ENCODE measurements around the gene PRKAB2.
"Not testable (repeated sequence)": the region's sequence is repeated elsewhere in the genome, so short reads cannot be mapped to it uniquely, and the experiment has no call there.

PRKAB2 gene

DNA sequence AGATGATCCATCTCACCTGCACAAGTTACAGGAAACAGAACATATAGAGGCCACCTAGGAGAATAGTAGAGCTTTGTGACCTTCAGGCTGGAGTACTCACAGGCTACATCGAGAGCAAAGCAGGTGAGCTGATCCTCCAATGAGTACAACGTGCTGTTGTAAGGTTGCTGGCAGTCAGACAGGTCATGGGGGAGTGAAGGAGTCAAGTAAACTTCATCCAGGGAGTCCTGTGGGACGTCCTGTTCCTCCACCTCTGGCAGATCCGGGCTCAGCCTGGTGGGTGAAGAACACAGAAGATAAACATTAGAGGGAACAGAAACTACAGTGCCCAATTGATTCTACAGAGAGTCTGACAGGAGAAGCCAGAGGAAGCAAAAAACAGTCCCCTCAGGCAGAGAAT, 62.5 kb downstream of the PRKAB2 start:
- H3K4me1 Mint-ChIP-seq, result no peaks in the 10 kb centered on the region
- no peak overlapping the region for H3K27ac Mint-ChIP-seq
- DNase-seq, result no peak
- H3K36me3 Mint-ChIP-seq (ENCODE audit: low read depth), result no peaks in the 10 kb centered on the region
- no peaks in the 10 kb centered on the region for H3K9me3 Mint-ChIP-seq
- no peak overlapping the region for H3K4me3 Mint-ChIP-seq
- no peak for ATAC-seq
- peaks cover 17% of the 10 kb centered on the region for H3K27me3 Mint-ChIP-seq

DNA sequence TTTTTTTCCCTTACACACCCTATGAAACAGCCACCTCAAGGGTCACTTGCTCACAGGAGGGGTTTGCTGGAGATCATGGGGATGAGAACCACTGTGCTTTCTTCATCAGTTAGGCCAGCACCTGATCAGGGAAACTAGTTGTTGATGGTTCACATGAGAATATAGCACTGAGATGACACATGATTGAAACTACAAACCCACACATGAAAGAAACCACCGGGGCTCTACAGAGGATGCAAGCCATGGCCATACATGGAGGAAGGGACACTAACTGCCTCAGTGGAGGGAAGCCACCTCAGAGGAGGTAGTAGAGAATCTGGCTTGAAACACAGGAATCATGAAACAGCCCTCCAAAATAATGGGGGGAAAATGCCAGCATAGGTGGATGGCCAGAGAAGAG, 63.2 kb downstream of the PRKAB2 start:
- Mint-ChIP-seq H3K27ac (no peak overlapping the region), H3K36me3 (ENCODE audit: low read depth) (no peaks in the 10 kb centered on the region), H3K4me1 (no peaks in the 10 kb centered on the region), H3K27me3 (peaks cover 14% of the 10 kb centered on the region), H3K9me3 (no peaks in the 10 kb centered on the region), H3K4me3 (no peak overlapping the region)
- ATAC-seq, result no peak
- no peak for DNase-seq

- H3K4me3 Mint-ChIP-seq; H3K36me3 Mint-ChIP-seq (ENCODE audit: low read depth); H3K4me1 Mint-ChIP-seq; ATAC-seq; H3K27ac Mint-ChIP-seq; DNase-seq; H3K9me3 Mint-ChIP-seq: not testable (repeated sequence)
- peaks cover 11% of the 10 kb centered on the region for H3K27me3 Mint-ChIP-seq
These were observed 65.8 kb downstream of the PRKAB2 start for GRCh38 chr1:147106407-147106881.

DNA sequence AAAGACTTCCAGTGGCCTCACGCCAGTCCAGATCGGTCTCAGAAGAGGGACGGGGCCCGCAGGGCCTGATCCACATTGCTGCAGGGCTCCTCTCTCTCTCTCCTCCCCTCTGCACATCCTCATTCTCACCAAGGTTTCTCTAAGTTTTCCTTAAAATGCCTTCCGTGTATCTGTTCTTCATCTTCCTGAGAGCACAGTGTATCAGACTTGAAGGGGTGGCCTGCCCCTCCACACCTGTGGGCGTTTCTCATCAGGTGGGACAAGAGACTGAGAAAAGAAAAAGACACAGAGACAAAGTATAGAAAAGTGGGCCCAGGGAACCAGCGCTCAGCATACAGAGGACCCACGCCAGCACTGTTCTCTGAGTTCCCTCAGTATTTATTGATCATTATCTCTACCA, 66.4 kb downstream of the PRKAB2 start:
- Mint-ChIP-seq H3K27me3 (peaks cover 11% of the 10 kb centered on the region), H3K4me3 (no peak overlapping the region), H3K27ac (no peak overlapping the region), H3K9me3 (no peaks in the 10 kb centered on the region), H3K36me3 (ENCODE audit: low read depth) (no peaks in the 10 kb centered on the region), H3K4me1 (peaks cover 2% of the 10 kb centered on the region)
- DNase-seq (no peak), ATAC-seq (no peak)

Measured in activated naive CD8-positive, alpha-beta T cell treated with anti-CD3 and anti-CD28 coated beads, Interleukin-2, amount 50 U/mL, for 24 hours (primary cell).